HG03521 (cell line): ENCODE data around the gene RPRML.

ENCODE experiments used
- ATAC-seq: cut with Tn5 transposase; IDR thresholded peaks from one replicate; pipeline ENCODE4 v1.9.1; 2021; ENCODE audit warnings: mild to moderate bottlenecking, moderate library complexity; ENCODE audit not compliant: unreplicated experiment

RPRML gene

DNA sequence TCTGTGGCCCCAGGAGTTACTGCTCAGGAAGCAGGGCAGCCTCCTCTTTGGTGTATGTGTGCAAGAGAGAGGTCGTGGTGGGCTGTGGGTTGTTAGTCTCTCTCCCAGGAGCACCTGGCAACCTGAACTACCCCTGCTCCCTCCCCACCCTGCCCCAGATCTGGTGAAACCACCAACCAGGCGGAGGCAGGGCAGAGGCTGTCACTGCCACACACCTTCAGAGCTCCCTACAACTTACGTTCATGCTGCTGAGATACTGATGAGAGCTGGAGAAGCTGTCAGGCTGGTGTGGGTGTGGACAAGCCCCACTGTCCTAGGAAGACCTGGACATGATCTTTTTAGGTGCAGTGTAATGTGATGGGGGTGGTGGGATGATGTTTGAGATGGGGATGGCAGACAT, 31.8 kb downstream of the RPRML start:
- no peak for ATAC-seq

DNA sequence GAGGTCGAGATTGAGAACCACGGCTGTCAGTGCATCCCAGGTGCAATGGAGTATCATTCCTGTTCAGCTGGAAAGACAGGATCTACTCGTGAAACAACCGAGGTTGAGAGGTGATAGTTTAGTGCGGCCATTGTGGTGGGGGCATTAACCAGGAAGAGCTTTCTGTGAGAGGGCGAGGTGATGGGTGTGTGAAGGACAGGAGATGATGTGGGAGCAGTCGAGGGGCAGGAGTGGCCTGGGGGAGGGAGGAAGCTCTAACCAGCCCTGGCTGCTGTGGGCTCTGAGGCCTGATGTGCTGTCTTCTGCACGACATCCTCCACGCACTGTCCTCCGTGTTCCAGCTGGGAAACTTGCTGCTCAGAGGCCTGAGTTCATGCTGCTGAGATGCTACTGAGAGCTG, 34.1 kb downstream of the RPRML start:
- ATAC-seq, result no peak

DNA sequence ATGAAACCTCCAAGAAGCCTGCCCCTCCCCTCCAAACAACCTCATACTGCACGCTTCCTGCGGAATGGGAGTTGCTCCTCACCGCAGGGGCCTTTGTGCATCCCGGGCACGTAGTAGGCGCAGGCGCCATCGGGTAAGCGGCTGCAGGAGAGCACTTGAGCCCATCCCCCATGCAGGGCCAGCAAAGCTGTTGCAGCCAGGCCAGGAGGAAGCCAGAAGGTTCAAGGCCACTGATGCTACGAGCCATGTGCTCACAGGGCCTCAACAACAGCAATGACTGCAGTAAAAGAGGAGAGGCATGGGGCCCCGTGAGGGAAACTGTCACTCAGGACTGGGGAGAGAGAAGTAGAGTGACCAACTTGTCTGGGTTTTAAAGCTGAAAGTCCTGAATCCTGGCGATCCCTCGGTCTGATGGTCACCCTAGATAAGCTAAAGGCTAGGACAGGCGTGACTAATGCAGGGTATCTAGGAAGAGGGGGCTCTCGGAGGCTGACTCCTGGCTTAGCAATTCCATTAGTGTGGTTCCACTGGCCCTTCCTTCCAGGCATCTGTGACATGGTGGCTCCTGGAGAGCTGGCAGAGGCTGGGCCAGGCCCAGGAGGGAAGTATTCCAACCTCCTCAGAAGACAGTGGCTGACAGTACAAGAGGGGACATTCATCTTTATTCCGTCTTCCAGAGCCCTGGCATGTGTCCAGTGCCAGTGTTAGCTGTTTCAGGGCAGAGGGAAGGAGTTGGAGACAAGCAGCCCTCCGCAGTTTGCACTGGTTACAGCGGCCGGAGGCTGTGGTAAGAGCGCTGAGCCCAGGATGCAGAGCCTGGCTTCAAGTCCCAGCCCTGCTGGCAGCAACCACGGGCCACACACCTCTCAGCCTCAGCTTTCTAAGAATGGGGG, 35.3 kb downstream of the RPRML start:
- ATAC-seq, result no peak

DNA sequence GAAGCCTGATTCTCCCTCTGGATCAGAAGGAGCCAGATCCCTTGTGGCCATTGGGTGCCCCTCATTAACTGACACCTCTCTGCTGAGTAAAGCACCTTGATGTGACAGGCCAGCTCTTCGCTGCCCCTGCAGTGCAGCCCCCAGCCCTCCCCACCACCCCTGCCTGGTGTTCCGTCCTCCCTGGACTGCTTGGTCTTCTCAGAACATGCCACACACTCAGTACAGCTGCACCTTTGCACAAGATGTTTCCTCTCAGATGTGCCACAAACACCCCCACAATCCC, 35.9 kb downstream of the RPRML start:
- ATAC-seq, result no peak

DNA sequence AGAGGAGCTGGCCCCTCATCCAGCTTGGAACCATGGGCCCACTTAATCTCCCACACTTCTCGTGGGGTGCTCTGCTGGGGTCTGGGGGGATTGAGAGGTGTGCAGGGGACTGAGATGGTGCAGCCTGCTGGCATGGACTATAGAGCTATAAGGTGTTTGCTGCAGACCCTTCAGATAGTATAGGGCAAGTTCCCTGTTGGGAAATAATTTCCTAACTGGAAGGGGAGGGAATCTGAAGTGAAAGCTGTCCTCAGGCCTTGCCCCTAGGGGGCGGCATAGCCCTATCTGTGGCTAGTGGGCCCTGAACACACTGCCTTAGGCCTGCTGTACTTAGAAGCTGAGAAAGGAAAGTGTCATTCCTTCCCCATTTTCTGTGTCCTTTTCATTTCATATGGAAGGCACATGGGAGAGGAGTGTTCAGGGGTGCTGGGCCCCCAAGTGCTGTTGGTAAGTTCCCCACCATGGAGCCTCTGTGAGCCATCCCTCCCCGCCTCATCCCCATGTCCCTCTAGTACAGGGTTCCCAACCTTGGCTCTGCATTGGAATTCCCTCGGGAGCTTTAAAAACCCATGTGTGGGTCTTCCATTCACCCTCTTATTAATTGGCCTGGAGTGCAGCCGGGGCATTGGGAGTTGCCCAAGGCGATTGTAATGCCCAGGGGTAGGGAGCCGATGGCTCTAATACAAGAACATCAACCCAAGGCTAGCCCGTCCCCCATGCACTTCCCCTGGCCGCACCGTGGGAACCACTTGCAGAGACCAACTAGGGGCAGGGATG, 36.4 kb downstream of the RPRML start:
- ATAC-seq, result no peak

DNA sequence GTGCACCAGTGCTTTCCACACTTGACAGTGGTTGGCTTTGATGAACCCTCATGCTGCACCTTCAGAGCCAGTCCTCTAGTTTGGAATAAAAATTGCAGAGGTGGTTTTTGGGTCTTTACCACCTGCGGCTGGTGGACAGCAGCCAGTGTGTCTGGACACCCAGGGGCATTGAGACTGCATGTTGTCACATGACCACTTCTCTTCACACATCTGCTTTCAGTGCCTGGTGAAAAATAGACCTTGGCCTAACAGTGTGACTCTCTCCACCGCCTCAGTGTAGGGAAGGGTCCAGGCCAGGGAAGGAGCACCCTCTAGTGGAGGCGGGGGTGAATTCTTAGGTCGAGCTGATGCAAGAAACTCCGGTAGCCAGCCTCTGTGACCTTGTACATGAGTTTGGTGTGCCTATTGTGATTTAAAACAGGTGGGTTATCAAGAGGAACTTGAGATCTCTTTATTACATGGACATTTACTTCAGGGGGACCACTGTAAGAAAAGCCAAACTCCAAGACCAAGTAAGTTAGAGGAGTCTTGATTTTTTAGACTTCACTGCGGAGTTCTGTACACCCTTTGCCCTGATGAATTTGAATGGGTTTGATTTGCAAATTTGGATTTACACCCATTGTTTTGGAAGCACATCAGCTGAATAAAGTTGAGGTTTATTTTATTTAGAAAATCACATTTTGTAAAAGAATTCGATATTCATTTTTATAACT, 38.2 kb downstream of the RPRML start:
- no peak for ATAC-seq

DNA sequence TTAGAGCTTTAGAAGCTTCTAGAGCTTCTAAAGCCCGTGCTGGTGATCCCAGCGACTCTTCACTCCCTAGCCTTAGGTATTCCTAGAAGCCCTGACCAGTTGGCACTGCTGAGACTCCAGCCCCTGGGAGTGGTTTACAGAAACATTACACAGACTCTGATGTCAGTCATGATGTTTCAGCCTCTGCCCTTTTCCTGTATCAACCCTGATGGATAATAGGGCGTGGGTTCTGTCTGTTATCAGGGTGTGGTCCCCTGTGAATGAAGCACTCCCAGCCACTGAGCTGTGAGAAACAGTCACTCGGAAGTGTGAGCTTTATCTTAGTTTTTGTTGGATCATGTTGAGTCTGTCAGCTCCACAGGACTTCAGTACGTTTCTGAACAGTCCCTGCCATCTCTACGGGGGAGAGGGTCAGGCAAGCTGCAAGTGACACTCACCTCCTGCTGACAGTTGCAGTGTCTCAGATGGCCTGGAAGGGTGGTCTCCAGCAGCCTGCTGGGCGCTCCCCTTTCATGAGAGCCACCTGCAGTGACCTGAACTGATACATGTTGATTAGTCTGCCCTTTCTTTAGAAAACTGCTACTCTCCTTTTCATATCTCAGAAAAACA, 43.3 kb downstream of the RPRML start:
- ATAC-seq, result no peak

DNA sequence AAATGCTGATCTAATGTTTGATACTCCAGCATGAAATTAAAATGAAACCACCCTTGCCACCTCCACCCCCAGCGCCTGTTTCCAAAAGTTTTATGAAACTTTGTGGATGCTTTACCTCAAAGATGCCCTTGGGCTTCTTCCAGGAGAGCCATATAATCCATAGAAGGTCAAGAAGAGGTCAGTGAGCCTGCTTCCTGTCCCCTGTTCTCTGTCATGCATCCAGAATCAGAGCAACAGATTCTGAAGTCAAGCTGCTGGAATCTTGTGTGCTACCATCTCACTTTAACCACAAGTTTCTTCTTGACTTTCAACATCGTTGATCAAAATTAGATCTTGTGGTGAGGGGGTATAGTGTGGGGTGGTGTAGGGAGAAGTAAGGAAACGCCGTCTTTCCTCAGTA, 47.5 kb downstream of the RPRML start:
- ATAC-seq, result no peak

DNA sequence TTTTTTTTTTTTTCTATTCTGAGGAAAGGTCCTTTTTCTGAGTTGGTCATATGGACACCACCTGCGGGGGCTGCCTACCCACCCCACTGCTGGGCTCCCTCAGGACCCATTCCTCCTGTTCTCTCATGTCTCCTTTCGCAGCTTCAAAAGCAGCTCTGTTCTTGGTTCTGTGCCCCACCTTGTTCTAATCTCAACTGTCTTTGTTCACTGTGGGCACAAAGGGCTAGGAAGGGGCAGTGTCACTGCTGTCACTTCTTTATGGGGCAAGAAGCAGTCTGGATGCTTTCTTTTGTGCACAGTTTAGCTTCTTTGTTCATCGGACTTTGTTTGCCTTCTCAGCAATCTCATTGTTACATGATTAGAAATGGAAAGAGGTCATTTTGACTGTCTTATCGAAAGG, 49.0 kb downstream of the RPRML start:
- ATAC-seq, result no peak

DNA sequence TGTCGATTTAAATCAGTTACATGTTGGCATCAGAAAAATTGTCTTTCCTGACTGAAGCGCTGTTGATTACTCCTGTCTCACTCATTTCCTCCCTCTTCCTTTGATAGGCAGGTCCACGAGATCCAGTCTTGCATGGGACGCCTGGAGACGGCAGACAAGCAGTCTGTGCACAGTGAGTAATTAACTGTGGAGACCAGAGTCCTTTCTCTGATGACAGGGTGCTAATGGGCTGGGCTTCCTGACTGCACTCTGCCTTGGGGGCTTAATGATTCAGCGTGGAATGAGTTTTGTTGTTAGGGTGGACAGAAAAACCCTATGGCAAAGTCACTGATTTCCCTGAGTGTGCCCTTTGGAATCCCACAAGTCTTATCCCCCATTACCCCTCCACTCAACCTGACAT, 49.6 kb downstream of the RPRML start:
- ATAC-seq, result no peak

DNA sequence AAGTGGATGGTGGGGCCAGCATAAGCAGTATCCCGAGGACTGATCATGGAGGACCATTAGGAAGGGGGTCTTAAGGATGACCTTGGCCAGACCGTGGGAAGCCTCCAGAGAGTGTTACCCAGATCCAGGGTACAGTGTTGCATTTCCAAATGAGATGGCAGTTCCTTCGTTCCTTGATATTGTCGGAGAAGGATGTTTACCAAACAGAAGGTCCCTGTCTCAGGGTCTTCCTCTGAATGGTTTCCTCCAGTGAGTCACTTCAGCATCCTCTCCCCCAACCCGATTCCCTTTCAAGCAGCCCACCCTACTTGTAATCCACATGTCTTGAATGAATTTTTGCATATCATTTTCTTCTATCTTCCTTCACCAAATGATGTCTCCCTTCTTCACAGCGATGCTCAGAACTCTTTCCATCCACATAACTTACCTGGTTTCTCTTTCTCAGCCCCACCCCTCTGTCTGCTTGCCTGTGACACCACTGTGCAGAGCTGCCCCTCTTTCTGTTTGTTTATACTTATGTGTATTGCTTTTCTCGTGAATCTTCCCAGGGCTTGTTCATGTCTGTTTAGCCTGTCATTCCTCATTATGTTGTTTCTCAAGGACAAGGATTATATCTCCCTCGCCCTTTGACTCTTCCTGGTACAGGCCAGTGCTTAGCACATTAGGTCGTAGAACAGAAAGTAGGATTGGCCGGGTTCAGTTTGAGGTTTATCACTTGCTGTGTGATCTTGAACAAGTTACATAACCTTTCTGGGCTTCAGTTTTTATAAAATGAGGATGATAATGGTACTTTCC, 50.4 kb downstream of the RPRML start:
- no peak for ATAC-seq
